Measurements from ENCODE around the gene HBEGF. TPM values are rescaled to one million over a fixed set of nuclear protein-coding genes. Genes with fewer than 3 reads are reported as not detected.

Gene HBEGF
- total RNA-seq, 1 experiment from 2014 or later: 12.3 TPM

DNA sequence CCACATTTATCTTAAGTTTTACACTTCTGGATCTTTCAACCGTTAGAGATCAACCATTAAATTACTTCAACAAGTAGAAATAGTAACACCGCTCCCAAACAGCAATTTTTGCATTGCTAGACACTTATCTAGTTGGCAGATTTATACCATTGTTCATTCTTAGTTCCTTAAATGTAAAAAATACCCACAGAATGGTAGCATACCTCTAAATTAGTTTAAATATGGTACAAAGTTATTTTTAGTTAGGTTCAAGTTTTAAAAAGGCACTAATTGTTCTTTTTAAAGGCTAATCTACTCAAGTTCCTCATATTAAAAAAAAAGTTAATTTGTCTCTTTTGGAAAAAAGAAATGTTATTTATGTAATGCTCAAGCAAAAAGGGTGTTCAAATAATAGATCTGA, 51.6 kb downstream of the HBEGF start (continued):
- TF ChIP-seq, protein P1, sequence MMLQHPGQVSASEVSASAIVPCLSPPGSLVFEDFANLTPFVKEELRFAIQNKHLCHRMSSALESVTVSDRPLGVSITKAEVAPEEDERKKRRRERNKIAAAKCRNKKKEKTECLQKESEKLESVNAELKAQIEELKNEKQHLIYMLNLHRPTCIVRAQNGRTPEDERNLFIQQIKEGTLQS (IDR thresholded peaks at IDR 0.05): no peak
- TF ChIP-seq SIN3A (IDR thresholded peaks at IDR 0.05; ENCODE audit: low read depth) (no peak), POLR2A (IDR thresholded peaks at IDR 0.05; ENCODE audit: borderline replicate concordance, extremely low read depth, insufficient read depth, insufficient read length) (no peak)

DNA sequence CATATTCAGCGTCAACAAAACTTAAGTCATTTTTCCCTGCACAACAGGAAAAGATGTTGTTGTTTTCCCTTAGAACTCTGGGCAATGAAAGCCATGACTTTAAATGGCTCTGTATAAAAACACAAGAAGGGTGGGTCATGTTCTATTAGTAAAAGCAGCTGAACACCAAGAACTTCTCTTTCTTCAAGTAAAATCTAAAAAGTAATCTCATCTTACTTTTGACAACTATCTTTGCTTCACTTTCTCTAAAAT, 52.6 kb downstream of the HBEGF start:
- POLR2A ChIA-PET: no interaction called here
- Histone ChIP-seq H3K79me2 (ENCODE audit: insufficient read depth, low read length) (peaks cover 95% of the 10 kb centered on the region), H3K9ac (ENCODE audit: low read length) (no peak overlapping the region), H2AFZ (ENCODE audit: low read depth, low read length, poor library complexity, severe bottlenecking) (no peak overlapping the region), H3K4me1 (ENCODE audit: control insufficient read depth in 1 of 2, insufficient read depth in 2 of 2, low read length in 2 of 2) (peaks cover 10 to 16% of the 10 kb centered on the region in 2 experiments), H3K4me2 (ENCODE audit: low read length) (no peak overlapping the region), H3K36me3 (ENCODE audit: control insufficient read depth in 1 of 2, insufficient read depth in 2 of 2, low read length in 2 of 2) (peaks cover 0 to 2% of the 10 kb centered on the region in 2 experiments; a peak in 1 of 4 replicates), H3K9me3 (ENCODE audit: control insufficient read depth in 1 of 2, insufficient read depth in 1 of 2, low read depth in 1 of 2, low read length in 2 of 2) (no peaks in the 10 kb centered on the region), H4K20me1 (ENCODE audit: insufficient read depth) (peaks cover 15% of the 10 kb centered on the region; the same call in 1 of the 2 replicates), H3K27ac (ENCODE audit: low read depth, low read length) (no peak overlapping the region), H3K4me3 (replicated peaks in 1 of 2; ENCODE audit: low read depth in 1 of 2, low read length in 2 of 2) (no peak overlapping the region), H3K9me2 (ENCODE audit: insufficient read depth) (no peaks in the 10 kb centered on the region), H3K27me3 (ENCODE audit: insufficient read depth, low read length) (no peaks in the 10 kb centered on the region)
- BruUV-seq (replicated peaks): no TSS peak
- CTCF ChIA-PET: no interaction called here
- RAD21 ChIA-PET (ENCODE audit: low non-redundant PET in 1 of 2, low total read pairs in 2 of 2, uncharacterized antibody in 2 of 2, unreplicated experiment in 2 of 2): no interaction called here
- intact Hi-C loops (cut with micrococcal nuclease): no loop called here
- no peak for TF ChIP-seq POLR2A (IDR thresholded peaks at IDR 0.05; ENCODE audit: borderline replicate concordance, extremely low read depth, insufficient read depth, insufficient read length)
- TF ChIP-seq, protein P2, sequence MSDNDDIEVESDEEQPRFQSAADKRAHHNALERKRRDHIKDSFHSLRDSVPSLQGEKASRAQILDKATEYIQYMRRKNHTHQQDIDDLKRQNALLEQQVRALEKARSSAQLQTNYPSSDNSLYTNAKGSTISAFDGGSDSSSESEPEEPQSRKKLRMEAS (IDR thresholded peaks at IDR 0.05): no peak
- no peak for TF ChIP-seq JUND (IDR thresholded peaks at IDR 0.05)
- TF ChIP-seq SIN3A (IDR thresholded peaks at IDR 0.05; ENCODE audit: low read depth): no peak
- no peak for TF ChIP-seq EZH2phosphoT487 (IDR thresholded peaks at IDR 0.05; ENCODE audit: borderline replicate concordance)
- TF ChIP-seq ELF1 (IDR thresholded peaks at IDR 0.05; ENCODE audit: borderline replicate concordance, low read depth): no peak
- no peak for TF ChIP-seq TCF7L2 (IDR thresholded peaks at IDR 0.05; ENCODE audit: borderline replicate concordance, extremely low read depth, insufficient read depth, insufficient read length)
- TF ChIP-seq, protein P3, sequence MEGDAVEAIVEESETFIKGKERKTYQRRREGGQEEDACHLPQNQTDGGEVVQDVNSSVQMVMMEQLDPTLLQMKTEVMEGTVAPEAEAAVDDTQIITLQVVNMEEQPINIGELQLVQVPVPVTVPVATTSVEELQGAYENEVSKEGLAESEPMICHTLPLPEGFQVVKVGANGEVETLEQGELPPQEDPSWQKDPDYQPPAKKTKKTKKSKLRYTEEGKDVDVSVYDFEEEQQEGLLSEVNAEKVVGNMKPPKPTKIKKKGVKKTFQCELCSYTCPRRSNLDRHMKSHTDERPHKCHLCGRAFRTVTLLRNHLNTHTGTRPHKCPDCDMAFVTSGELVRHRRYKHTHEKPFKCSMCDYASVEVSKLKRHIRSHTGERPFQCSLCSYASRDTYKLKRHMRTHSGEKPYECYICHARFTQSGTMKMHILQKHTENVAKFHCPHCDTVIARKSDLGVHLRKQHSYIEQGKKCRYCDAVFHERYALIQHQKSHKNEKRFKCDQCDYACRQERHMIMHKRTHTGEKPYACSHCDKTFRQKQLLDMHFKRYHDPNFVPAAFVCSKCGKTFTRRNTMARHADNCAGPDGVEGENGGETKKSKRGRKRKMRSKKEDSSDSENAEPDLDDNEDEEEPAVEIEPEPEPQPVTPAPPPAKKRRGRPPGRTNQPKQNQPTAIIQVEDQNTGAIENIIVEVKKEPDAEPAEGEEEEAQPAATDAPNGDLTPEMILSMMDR (IDR thresholded peaks at IDR 0.05 in 2 of 3, conservative IDR thresholded peaks at IDR 0.05 in 1 of 3; ENCODE audit: borderline replicate concordance in 1 of 3, insufficient read depth in 1 of 3, low read depth in 2 of 3, low read length in 2 of 3): no peak
- TF ChIP-seq EGR1 (IDR thresholded peaks at IDR 0.05; ENCODE audit: low read depth): no peak
- no peak for TF ChIP-seq POLR2AphosphoS5 (IDR thresholded peaks at IDR 0.05; ENCODE audit: low read depth, low read length)
- TF ChIP-seq, protein P1 (IDR thresholded peaks at IDR 0.05): no peak
- no peak for TF ChIP-seq CBX3 (IDR thresholded peaks at IDR 0.05; ENCODE audit: low read depth)
- no peak for TF ChIP-seq RAD21 (IDR thresholded peaks at IDR 0.05; ENCODE audit: low read depth)
- no peak for TF ChIP-seq ZNF274 (IDR thresholded peaks at IDR 0.05; ENCODE audit: low read depth, low read length)
- TF ChIP-seq SP1 (IDR thresholded peaks at IDR 0.05; ENCODE audit: low read depth): no peak
- no peak for TF ChIP-seq EZH2 (IDR thresholded peaks at IDR 0.05)
- TF ChIP-seq SRF (IDR thresholded peaks at IDR 0.05; ENCODE audit: low read depth): no peak
- TF ChIP-seq ZFX (IDR thresholded peaks at IDR 0.05): no peak
- no peak for ATAC-seq
- DNase-seq (ENCODE audit: low read depth, low spot score): no peak
